T-cell (primary cell): ENCODE measurements around the gene DNAJC3. TPM values are rescaled to one million over a fixed set of nuclear protein-coding genes. Genes with fewer than 3 reads are reported as not detected.
"Not testable (repeated sequence)": the region's sequence is repeated elsewhere in the genome, so short reads cannot be mapped to it uniquely, and the experiment has no call there.

ENCODE experiments used
- ATAC-seq, 4 experiments: fragments of 200-7000 bp in 3 of 4; fragments of 150-1000 bp in 1 of 4; cut with Tn5 transposase; replicated peaks in 1 of 4; 1 replicate in 3 of 4; 2 replicates in 1 of 4; pipeline ENCODE4 v1.10.0; 2021; ENCODE audit warnings: moderate library complexity in 3 of 4, mild to moderate bottlenecking in 2 of 4, moderate number of reproducible peaks in 1 of 4
- CTCF ChIA-PET, 2 donors: fragments of 300-600 bp; sonication (Branson Sonifier 250); formaldehyde crosslinking; loops; one replicate each; lab custom pipeline; 2022; ENCODE audit warnings: antibody characterized with exemption in 2 of 2; lab: Charles Lee
- POLR2A ChIA-PET, 2 donors: fragments of 300-600 bp; sonication (Branson Sonifier 250); formaldehyde crosslinking; loops; one replicate each; lab custom pipeline; 2022; ENCODE audit warnings: antibody characterized with exemption in 2 of 2; lab: Charles Lee
- DNase-seq, 35 experiments: peaks; one replicate each; pipeline versions ENCODE4 v3.0.0 to v3.0.0-alpha.2; 2013 to 2023
- H3K27ac ChIP-seq: one replicate; pipeline ENCODE4 v1.5.1; 2013; ENCODE audit warnings: low read length
- H3K27me3 ChIP-seq, 2 experiments: replicated peaks in 1 of 2; 1 replicate in 1 of 2; 2 replicates in 1 of 2; pipeline versions ENCODE4 v1.6.1 to v1.7.0; 2013; ENCODE audit warnings: low read length in 1 of 2, mixed read lengths in 1 of 2; ENCODE audit not compliant: control insufficient read depth in 2 of 2, insufficient read depth in 2 of 2; ENCODE audit errors: extremely low read depth in 1 of 2
- H3K36me3 ChIP-seq, 2 donors: 1 replicate in 1 of 2; 2 replicates in 1 of 2; pipeline versions ENCODE4 v1.6.1 to v1.7.0; 2013; ENCODE audit warnings: low read length in 1 of 2; ENCODE audit not compliant: control insufficient read depth in 2 of 2, insufficient read depth in 1 of 2; ENCODE audit errors: extremely low read depth in 1 of 2
- H3K4me1 ChIP-seq, 2 experiments: 1 replicate in 1 of 2; 2 replicates in 1 of 2; pipeline versions ENCODE4 v1.6.1 to v1.7.0; 2013; ENCODE audit warnings: low read length in 2 of 2, mixed read lengths in 1 of 2; ENCODE audit not compliant: insufficient read depth in 2 of 2, control insufficient read depth in 1 of 2; ENCODE audit errors: extremely low read depth in 1 of 2
- H3K4me3 ChIP-seq, 2 donors: 1 replicate in 1 of 2; 2 replicates in 1 of 2; pipeline versions ENCODE4 v1.5.1 to v1.7.0; 2013; ENCODE audit warnings: mild to moderate bottlenecking in 2 of 2, low read length in 1 of 2, moderate library complexity in 1 of 2; ENCODE audit not compliant: control insufficient read depth in 1 of 2; ENCODE audit errors: extremely low read depth in 1 of 2
- H3K9me3 ChIP-seq: 2 replicates; pipeline ENCODE4 v1.7.0; 2013
- H3K27ac Mint-ChIP-seq, 2 donors: one replicate each; pipeline ENCODE4 v1.8.0; 2020 to 2021; ENCODE audit warnings: mild to moderate bottlenecking in 2 of 2, mixed read lengths in 2 of 2
- H3K27me3 Mint-ChIP-seq, 2 donors: one replicate each; pipeline ENCODE4 v1.8.0; 2021 to 2022; ENCODE audit warnings: mixed read lengths in 2 of 2
- H3K36me3 Mint-ChIP-seq: one replicate; pipeline ENCODE4 v1.8.0; 2021; ENCODE audit warnings: mixed read lengths
- H3K4me1 Mint-ChIP-seq, 3 donors: one replicate each; pipeline ENCODE4 v1.8.0; 2020 to 2022; ENCODE audit warnings: mixed read lengths in 3 of 3, mild to moderate bottlenecking in 1 of 3
- H3K4me3 Mint-ChIP-seq, 3 donors: one replicate each; pipeline ENCODE4 v1.8.0; 2020 to 2022; ENCODE audit warnings: mild to moderate bottlenecking in 3 of 3, mixed read lengths in 3 of 3, moderate library complexity in 3 of 3
- H3K9me3 Mint-ChIP-seq, 3 donors: one replicate each; pipeline ENCODE4 v1.8.0; 2020 to 2022; ENCODE audit warnings: mixed read lengths in 3 of 3
- WGBS: methylation state at CpG from one replicate; pipeline ENCODE4 v1.1.5; 2013; ENCODE audit warnings: missing lambda C conversion rate; ENCODE audit not compliant: insufficient coverage; 5-methylcytosine and 5-hydroxymethylcytosine counted together
- total RNA-seq, 35 experiments: library from RNA in 6 of 35; stranded (reverse) in 6 of 35; fragments of 120-200 nt in 1 of 35; gene quantifications; one replicate each; pipeline versions ENCODE4 v1.2.1 to v1.2.4 and lab custom pipeline; 2013 to 2026

DNAJC3 gene
- total RNA-seq, 5 donors from 2014 or later (not counting 1 experiment from before 2014, with no cell fraction given), result 16.6 to 21.3 (median 19.8) TPM

DNA sequence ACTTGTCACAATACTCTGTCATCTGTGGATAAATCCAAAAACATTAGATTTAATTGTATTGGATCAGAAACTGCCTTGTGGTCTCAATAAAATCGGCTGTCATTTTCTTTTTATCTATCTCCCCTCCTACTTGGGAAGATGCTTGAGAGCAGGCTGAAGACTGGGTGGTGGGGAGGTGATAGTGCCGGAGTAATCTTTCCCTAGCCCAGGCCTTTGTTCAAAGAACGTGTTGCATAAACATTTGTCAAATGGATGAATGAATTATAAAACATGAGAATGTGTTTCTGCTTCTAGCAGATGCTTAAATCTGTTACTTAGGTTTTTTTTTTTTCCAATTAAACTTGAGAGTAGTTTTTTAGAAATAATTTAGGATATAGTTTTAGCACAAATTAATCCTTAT is 49.9 kb downstream of the DNAJC3 start:
- no peaks in the 10 kb centered on the region for H3K27me3 Mint-ChIP-seq
- peaks cover 39 to 56% (median 42%) of the 10 kb centered on the region in 3 donors for H3K4me1 Mint-ChIP-seq
- H3K36me3 ChIP-seq, result peaks cover 2 to 6% of the 10 kb centered on the region in 2 donors
- ChIA-PET POLR2A (no interaction called here), CTCF (no interaction called here)
- no peak overlapping the region for H3K4me3 ChIP-seq
- WGBS, result no CpG with 5 or more reads among the region's 3 CpGs
- no peak for ATAC-seq
- H3K36me3 Mint-ChIP-seq, result peaks cover 80% of the 10 kb centered on the region
- no peak for DNase-seq
- no peaks in the 10 kb centered on the region for H3K27me3 ChIP-seq
- no peaks in the 10 kb centered on the region for H3K9me3 ChIP-seq
- no peak overlapping the region for H3K4me3 Mint-ChIP-seq
- no peak overlapping the region for H3K27ac Mint-ChIP-seq
- H3K9me3 Mint-ChIP-seq, result peaks cover 9 to 23% (median 19%) of the 10 kb centered on the region in 3 donors
- no peaks in the 10 kb centered on the region for H3K4me1 ChIP-seq
- H3K27ac ChIP-seq, result no peak overlapping the region

DNA sequence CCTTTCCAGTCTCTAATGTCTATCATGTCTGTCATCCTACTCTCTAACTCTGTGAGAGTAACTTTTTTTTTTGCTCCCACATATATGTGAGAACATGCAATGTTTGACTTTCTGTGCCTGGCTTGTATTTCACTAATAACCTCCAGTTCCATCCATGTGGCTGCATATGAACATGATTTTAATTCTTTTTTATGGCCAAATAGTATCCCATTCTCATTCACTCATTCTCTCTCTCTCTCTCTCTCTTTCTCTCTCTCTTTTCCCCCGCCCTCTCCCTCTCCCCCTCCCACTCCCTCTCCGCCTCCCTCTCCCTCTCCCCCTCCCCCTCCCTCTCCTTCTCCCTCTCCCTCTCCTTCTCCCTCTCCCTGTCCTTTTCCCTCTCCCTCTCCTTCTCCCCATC is 52.0 kb downstream of the DNAJC3 start:
- H3K27ac ChIP-seq, result no peak overlapping the region
- Mint-ChIP-seq H3K4me3 (no peak overlapping the region), H3K27ac (no peak overlapping the region), H3K36me3 (peaks cover 86% of the 10 kb centered on the region), H3K4me1 (peaks cover 33 to 50% (median 36%) of the 10 kb centered on the region in 3 donors), H3K27me3 (no peaks in the 10 kb centered on the region), H3K9me3 (peaks cover 15 to 42% (median 28%) of the 10 kb centered on the region in 3 donors)
- ATAC-seq (no peak), DNase-seq (no peak)
- H3K9me3 ChIP-seq, result peaks cover 6% of the 10 kb centered on the region
- peaks cover 4 to 6% of the 10 kb centered on the region in 2 donors for H3K36me3 ChIP-seq
- no peaks in the 10 kb centered on the region for H3K27me3 ChIP-seq
- WGBS, result no CpG with 5 or more reads among the region's 2 CpGs
- H3K4me1 ChIP-seq, result no peaks in the 10 kb centered on the region
- ChIA-PET POLR2A (no interaction called here), CTCF (no interaction called here)
- no peak overlapping the region for H3K4me3 ChIP-seq

DNA sequence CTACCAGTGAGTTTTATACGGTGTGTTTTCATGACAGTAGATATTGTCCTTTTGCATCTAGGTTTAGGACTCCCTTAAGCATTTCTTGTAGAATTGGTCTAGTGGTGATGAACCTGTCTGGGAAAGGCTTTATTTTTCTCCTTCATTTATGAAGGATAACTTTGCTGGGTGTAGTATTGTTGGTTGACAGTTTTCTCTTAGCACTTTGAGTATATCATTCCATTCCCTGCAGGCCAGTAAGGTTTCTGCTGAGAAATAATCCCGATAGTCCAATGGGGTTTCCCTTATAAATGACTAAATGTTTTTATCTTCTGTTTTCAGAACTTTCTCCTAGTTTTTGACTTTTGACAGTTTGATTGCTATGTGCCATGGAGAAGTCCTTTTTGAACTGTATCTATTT is 57.2 kb downstream of the DNAJC3 start:
- peaks cover 52% of the 10 kb centered on the region for H3K36me3 Mint-ChIP-seq
- POLR2A ChIA-PET, result no interaction called here
- H3K4me1 Mint-ChIP-seq, result peaks cover 16 to 37% (median 22%) of the 10 kb centered on the region in 3 donors
- ATAC-seq, result no peak
- WGBS, result no CpG with 5 or more reads among the region's 2 CpGs
- Histone ChIP-seq H3K36me3 (peaks cover 0 to 4% of the 10 kb centered on the region in 2 donors), H3K4me1 (no peaks in the 10 kb centered on the region), H3K27me3 (no peaks in the 10 kb centered on the region), H3K4me3 (no peak overlapping the region), H3K9me3 (peaks cover 9% of the 10 kb centered on the region), H3K27ac (no peak overlapping the region)
- peaks cover 17 to 48% (median 31%) of the 10 kb centered on the region in 3 donors for H3K9me3 Mint-ChIP-seq
- H3K27ac Mint-ChIP-seq, result no peak overlapping the region
- no peaks in the 10 kb centered on the region for H3K27me3 Mint-ChIP-seq
- H3K4me3 Mint-ChIP-seq, result no peak overlapping the region
- no peak for DNase-seq
- CTCF ChIA-PET, result interaction anchor here in 1 of 2 donors (0.7 kb wide), 1 partner anchor 53 kb away, joined by 3 read pairs; no protein-coding TSS in a partner anchor

DNA sequence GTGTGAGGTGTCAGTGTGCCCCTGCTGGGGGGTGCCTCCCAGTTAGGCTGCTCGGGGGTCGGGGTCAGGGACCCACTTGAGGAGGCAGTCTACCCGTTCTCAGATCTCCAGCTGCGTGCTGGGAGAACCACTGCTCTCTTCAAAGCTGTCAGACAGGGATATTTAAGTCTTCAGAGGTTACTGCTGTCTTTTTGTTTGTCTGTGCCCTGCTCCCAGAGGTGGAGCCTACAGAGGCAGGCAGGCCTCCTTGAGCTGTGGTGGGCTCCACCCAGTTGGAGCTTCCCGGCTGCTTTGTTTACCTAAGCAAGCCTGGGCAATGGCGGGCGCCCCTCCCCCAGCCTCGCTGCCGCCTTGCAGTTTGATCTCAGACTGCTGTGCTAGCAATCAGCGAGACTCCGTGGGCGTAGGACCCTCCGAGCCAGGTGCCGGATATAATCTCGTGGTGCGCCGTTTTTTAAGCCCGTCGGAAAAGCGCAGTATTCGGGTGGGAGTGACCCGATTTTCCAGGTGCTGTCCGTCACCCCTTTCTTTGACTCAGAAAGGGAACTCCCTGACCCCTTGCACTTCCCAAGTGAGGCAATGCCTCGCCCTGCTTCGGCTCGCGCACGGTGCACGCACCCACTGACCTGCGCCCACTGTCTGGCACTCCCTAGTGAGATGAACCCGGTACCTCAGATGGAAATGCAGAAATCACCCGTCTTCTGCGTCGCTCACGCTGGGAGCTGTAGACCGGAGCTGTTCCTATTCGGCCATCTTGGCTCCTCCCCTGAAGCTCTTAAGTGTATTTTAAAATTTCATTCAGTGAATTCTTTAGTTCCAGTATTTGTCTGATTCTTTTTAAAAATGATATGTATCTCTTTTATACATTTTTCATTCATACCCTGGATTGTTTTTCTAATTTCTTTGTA is 63.4 kb downstream of the DNAJC3 start:
- H3K4me3 ChIP-seq, H3K27me3 ChIP-seq, H3K36me3 ChIP-seq, CTCF ChIA-PET, DNase-seq, H3K9me3 Mint-ChIP-seq, ATAC-seq, H3K27ac Mint-ChIP-seq, H3K27ac ChIP-seq, H3K4me3 Mint-ChIP-seq, H3K9me3 ChIP-seq, POLR2A ChIA-PET, H3K27me3 Mint-ChIP-seq: not testable (repeated sequence)
- peaks cover 11% of the 10 kb centered on the region for H3K36me3 Mint-ChIP-seq
- peaks cover 22 to 35% (median 26%) of the 10 kb centered on the region in 3 donors for H3K4me1 Mint-ChIP-seq
- H3K4me1 ChIP-seq, result peaks cover 0 to 15% of the 10 kb centered on the region in 2 experiments
- WGBS, result 100% methylated on average over 2 of the region's 37 CpGs

DNA sequence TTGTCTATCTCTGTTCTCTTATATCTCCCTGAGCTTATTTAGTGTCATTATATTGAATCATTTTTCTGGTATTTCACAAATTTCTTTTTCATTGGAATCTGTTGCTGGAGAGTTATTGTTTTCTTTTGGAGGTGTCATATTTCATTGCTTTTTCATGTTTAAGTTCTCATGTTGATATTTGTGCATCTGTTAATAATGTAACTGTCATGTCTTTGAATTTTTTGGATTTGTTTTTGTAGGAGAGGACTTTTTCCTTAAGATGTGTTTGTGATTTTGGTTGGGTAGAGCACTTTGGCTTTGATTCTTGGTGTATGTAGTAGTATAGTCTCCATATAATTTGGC is 64.0 kb downstream of the DNAJC3 start:
- no peak overlapping the region for H3K27ac ChIP-seq
- Mint-ChIP-seq H3K27ac (no peak overlapping the region), H3K4me1 (peaks cover 24 to 35% (median 28%) of the 10 kb centered on the region in 3 donors), H3K4me3 (no peak overlapping the region), H3K27me3 (no peaks in the 10 kb centered on the region), H3K36me3 (peaks cover 11% of the 10 kb centered on the region), H3K9me3 (peaks cover 0 to 4% (median 4%) of the 10 kb centered on the region in 3 donors)
- POLR2A ChIA-PET, result no interaction called here
- no peaks in the 10 kb centered on the region for H3K9me3 ChIP-seq
- H3K4me1 ChIP-seq, result peaks cover 0 to 15% of the 10 kb centered on the region in 2 experiments
- no peak for ATAC-seq
- no peaks in the 10 kb centered on the region for H3K27me3 ChIP-seq
- H3K36me3 ChIP-seq, result no peaks in the 10 kb centered on the region
- CTCF ChIA-PET, result no interaction called here
- no peak for DNase-seq
- no peak overlapping the region for H3K4me3 ChIP-seq

DNA sequence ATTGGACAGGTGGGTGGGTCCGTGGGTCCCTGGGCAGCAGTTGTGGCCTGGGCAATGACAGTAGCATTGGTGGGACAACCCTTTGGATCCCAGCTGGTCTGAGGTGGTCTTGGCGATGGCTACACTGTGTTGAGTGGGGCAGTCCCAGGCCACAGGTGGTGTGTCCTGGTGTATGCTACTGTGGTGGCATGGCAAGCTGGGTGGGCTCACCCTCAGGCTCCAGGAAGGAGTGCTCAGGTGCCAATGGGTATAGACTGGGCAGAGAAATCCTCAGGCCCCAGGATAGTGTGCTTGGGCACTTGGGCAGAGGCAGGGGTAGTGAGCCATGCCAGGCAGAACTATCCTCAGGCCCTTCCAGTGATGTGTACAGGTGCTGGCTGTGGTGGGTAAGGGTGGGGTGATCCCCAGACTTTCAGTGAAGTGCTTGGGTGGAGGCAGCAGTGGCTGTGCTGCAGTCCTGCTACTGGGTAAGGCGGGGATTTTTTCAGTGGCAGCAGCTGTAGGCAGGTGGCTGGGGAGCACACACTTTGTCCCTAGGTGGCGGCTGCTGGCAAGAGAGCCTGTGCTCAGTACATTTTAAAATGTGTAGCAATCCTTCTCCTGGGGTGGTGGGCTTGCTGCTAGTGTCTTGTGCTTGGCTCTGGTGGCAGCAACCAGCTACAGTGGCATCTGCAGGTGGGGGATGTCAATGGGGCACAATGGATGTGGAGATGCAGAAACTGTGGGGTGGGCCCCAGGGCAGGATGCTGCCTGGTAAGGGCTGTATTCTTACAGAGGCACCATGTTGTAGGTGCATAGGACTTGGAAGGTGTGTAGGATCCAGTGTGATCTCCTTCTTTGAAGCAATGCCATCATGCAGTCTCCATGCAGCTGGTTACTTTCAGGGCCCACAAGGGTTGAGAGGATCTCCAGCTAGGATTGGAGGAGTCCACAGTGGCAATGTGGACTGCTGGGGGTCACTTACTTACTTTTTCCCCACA is 64.9 kb downstream of the DNAJC3 start:
- H3K4me1 ChIP-seq, result peaks cover 0 to 15% of the 10 kb centered on the region in 2 experiments
- POLR2A ChIA-PET, result no interaction called here
- Mint-ChIP-seq H3K27ac (no peak overlapping the region), H3K4me3 (no peak overlapping the region), H3K4me1 (peaks cover 24 to 36% (median 29%) of the 10 kb centered on the region in 3 donors), H3K36me3 (peaks cover 11% of the 10 kb centered on the region), H3K27me3 (no peaks in the 10 kb centered on the region), H3K9me3 (peaks cover 0 to 4% (median 4%) of the 10 kb centered on the region in 3 donors)
- WGBS, result 100% methylated on average over 4 of the region's 4 CpGs
- CTCF ChIA-PET, result interaction anchor here in 1 of 2 donors (0.5 kb wide), 1 partner anchor 81 kb away, joined by 5 read pairs; no protein-coding TSS in a partner anchor
- ATAC-seq (no peak), DNase-seq (no peak)
- no peak overlapping the region for H3K4me3 ChIP-seq
- H3K36me3 ChIP-seq, result no peaks in the 10 kb centered on the region
- H3K27me3 ChIP-seq, result no peaks in the 10 kb centered on the region
- no peak overlapping the region for H3K27ac ChIP-seq
- H3K9me3 ChIP-seq, result no peaks in the 10 kb centered on the region
